Measurements from ENCODE around the gene PON3.

Gene PON3

GRCh38 chr7:95338832-95339231 lies 57.3 kb downstream of the PON3 start:
- no peak for DNase-seq

DNA sequence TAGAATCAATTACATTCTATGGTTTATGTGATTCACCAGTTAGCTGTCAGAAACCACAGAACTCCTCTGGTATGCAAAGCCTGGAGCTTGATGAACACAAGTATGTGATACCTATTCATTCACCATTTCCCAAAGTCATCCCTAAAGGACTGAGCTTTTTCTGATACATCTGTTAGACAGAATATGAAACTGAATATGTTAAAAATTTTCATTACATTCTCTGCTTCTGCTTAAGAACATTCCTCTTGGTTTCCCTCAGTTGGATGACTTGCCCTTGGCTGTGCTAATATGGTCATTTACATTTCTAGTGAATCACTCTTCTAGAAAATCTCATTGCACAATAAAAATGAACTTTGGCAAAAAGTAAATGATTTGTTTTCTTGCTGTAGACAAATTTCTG lies 61.1 kb downstream of the PON3 start:
- no peak for DNase-seq

DNA sequence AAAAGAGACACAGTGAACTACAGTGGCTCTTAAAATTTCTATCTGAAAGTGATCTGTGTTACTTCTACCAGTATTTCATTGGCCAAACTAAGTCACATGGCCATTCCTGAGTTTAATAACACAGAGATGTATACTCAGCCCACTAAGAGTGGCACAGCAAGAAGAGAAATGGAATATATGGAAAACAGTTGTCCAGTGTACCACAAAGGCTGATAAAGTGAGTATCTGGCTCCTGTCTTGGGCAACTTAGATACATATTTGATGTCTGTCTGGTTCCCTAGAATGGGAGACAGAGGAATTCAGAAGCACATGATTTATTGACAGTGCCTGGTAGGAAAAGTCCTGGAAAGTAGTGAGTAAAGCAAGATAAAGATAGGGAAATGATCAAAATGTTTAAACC lies 61.7 kb downstream of the PON3 start:
- DNase-seq, result no peak

DNA sequence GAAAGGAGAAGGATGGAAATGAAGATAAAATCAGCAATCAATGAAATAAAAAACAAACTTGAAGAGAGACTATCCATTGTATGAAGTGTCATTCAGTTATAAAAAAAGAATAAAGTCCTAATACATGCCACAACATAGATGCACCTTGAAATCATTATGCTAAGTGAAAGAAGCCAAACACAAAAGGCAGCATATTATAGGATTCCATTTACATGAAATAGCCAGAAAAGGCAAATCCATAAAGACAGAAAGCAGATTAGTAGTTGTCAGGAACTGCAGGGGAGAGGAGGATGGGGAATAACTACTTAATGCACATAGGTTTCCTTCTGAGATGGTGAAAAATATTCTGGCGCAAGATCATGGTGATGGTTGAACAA lies 65.2 kb downstream of the PON3 start:
- no peak for DNase-seq

GRCh38 chr7:95330204-95330960 lies 65.8 kb downstream of the PON3 start:
- DNase-seq, result no peak

- DNase-seq, result no peak
Observed at GRCh38 chr7:95327356-95327755, 68.8 kb downstream of the PON3 start.

- no peak for DNase-seq
Observed at GRCh38 chr7:95324431-95324830, 71.7 kb downstream of the PON3 start, which contains the start of gene PON1. PON1 (minus strand) TSS chr7:95324532; CDS start chr7:95324475, 57 bp downstream.

DNA sequence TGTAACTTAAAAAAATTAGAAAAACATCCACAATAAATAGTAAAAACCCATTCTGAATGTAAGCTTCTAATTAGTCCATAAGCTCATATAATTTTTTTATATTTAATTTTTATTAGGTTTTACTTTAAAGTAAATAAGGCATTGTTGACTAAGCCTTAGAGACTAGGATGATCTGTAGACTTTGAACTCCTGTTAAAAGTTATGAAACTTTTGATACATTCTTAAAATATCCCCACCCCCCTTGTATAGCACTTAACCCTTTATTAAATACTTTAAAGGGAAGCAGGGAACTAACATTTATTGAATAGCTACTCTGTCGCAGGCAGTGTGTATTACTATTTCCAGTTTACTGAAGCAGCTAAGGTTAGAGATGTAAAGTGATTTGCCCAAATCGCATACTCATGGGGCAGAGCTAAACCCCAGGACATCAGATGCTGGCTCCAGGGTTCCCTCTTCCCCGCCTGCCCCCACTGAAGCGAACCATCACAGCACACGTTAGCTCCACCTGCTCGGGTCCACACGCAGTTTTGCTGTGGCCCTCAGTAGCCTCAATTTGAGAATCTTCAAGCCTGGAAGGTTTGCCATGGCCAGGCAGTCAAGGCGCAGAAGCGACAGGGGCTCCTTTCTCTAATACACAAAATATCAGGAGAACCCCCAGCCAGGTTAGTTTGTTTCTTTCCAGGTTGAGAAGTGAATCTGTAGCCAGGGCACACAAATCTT lies 72.6 kb downstream of the PON3 start:
- DNase-seq, result no peak

DNA sequence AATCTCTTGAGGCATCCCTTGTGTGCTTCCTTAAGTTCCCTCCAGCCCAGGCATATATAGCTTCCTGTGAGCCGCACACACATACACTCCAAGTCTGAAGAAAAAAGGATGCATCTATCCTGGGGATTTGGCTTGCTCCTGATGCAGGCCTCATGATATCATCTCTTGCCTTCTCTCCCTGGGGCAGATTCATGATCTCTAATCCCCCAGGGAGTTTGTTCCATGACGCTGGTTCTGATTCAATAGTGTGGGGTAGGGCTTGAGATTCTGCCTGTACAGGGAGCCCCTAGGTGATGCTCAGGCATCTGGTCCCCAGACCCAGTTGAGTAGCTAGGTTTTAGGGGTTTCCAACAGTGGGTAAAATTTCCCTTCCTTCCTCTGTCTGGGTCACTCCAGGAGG lies 73.3 kb downstream of the PON3 start:
- DNase-seq, result no peak

GRCh38 chr7:95322396-95322795 lies 73.8 kb downstream of the PON3 start:
- no peak for DNase-seq

- no peak for DNase-seq
Observed at GRCh38 chr7:95321720-95322119, 74.5 kb downstream of the PON3 start.

DNA sequence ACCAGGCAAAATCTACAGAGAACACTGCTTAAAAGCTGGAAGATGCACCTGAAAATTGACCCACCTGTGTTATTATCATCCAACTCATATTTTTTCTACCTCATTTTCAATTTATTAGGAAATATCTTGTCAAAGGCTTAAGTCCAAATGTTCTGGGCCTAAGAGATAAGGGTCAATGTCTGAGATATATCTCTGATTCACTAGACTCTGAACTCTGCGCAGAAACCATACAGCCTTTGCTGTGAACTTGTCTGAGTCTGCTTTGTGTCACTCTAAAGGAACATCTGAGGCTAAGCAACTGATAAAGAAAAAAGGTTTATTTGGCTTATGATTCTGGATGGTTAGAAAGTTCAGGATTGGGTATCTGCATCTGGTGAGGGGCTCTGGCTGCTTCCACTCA lies 75.5 kb downstream of the PON3 start:
- DNase-seq, result no peak

- DNase-seq, result no peak
Observed at GRCh38 chr7:95319570-95319969, 76.6 kb downstream of the PON3 start.

DNA sequence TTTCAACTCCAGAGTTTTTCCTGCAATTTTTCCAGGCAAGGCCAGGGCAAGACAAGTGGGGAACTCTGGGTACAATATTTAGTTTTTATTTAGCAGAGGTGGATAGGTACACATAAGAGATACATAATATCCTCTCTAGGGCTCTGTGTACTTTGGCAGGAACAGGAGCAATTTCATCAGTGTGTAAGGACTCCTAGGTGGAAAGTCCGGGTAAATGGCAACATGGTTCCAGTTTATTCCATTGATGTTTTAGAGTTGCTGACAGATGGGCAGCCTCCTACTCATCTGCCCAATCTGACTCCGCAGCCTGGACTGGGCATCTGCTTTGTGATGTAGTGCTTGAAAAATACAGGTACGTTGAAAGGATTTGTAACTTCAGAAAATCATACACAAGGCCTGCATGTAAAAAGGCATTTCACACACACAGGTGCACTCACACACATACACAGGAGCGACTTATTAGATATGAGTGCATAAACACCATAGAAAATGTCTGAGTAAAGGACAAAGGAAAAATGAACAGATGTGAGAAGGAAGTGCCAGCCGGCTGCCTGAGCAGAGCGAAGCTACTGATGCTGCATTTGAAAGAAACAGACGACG lies 77.6 kb downstream of the PON3 start:
- DNase-seq, result no peak

- DNase-seq, result no peak
Observed at GRCh38 chr7:95317966-95318365, 78.2 kb downstream of the PON3 start.

DNA sequence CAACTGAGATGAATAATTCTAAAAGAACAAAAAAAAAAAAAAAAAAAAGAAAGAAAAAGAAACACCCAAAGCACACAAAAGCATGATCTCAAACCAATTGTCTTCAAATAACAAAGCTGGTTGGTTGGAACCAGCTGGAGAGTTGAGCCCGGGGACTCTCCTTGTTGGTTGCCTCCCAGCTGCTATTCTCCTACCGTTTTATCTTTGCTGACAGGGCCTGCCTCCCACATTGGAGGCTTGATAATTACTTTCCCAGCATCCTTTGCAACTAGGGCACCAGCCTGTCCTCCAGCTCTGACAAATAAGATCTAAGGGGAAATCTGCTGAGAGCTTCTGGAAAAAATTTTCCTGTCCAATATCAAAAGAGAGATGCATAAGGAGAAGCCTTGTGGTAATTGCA lies 78.6 kb downstream of the PON3 start:
- no peak for DNase-seq

- no peak for DNase-seq
Observed at GRCh38 chr7:95316588-95316987, 79.6 kb downstream of the PON3 start.

GRCh38 chr7:95312561-95312960 lies 83.6 kb downstream of the PON3 start:
- no peak for DNase-seq

DNA sequence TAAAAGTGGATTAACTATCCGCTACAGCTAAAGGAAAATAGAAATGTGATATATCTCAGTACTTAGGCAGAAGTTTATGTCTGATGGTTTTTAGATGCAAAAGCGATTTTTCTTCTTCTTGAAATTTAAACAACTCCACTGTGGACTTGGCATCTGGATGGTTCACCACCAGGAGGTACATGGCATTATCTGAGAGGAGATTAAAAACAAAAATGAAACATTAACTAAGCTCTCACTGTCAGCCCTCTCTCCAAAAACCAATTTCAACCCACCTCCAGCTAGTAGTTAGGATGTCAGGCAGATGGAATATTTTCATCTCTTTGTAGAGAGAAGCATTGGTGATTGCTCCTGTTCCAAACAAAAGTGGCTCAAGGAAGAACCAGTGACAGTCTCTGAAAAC lies 84.8 kb downstream of the PON3 start:
- DNase-seq, result no peak

DNA sequence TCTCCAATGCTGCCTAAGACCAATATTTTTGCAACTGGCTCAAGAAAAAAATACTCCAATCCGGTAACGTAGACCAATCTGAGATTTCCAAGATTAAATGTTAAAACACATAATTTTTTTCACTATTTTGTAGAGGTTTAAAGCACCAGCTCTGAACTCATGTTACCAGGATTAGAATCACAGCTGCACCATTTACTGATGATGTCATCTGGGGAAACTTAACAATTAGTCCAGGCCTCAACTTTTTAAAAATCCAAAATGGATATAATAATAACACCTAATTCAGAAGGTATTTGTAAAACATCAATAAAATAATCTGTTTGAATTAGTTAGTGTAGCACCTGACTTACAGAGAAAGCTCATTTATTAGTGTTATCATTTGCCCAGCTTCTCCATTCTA lies 86.2 kb downstream of the PON3 start:
- DNase-seq, result no peak

All from cerebellar nuclear complex (tissue), 1 donor.